SJCRH30 (cell line): ENCODE results near the gene SRPRB. TPM values are rescaled to one million over a fixed set of nuclear protein-coding genes. Genes with fewer than 3 reads are reported as not detected.

Experiments used
- DNase-seq, 2 experiments: peaks; one replicate each; pipeline ENCODE4 v3.0.0-alpha.2; 2015 to 2020
- H3K27ac ChIP-seq: fragments of 250-450 bp; sonication (Bioruptor Pico); 2 replicates; pipeline ENCODE4 v1.5.1; 2020; ENCODE audit warnings: mild to moderate bottlenecking, moderate library complexity
- H3K27me3 ChIP-seq: fragments of 250-450 bp; sonication (Bioruptor Pico); 2 replicates; pipeline ENCODE4 v1.5.1; 2020; ENCODE audit warnings: mild to moderate bottlenecking, moderate library complexity
- H3K36me3 ChIP-seq: fragments of 250-450 bp; sonication (Bioruptor Pico); 2 replicates; pipeline ENCODE4 v1.5.1; 2020; ENCODE audit warnings: mild to moderate bottlenecking, moderate library complexity
- H3K4me1 ChIP-seq: fragments of 250-450 bp; sonication (Bioruptor Pico); 2 replicates; pipeline ENCODE4 v1.5.1; 2020; ENCODE audit warnings: mild to moderate bottlenecking, moderate library complexity
- H3K4me3 ChIP-seq: fragments of 250-450 bp; sonication (Bioruptor Pico); 2 replicates; pipeline ENCODE4 v1.5.1; 2020; ENCODE audit warnings: mild to moderate bottlenecking, moderate library complexity
- H3K9me3 ChIP-seq: fragments of 250-450 bp; sonication (Bioruptor Pico); replicated peaks from 2 replicates; pipeline ENCODE4 v1.5.1; 2020; ENCODE audit warnings: mild to moderate bottlenecking, moderate library complexity
- total RNA-seq: library from RNA; depleted of rRNA; stranded (reverse); fragments of >200 nt; shearing (Covaris generic); gene quantifications from 2 replicates; pipeline ENCODE4 v1.2.3, GENCODE V29; 2014

SRPRB gene
- total RNA-seq, 1 experiment from 2014 or later: 46.3 TPM

DNA sequence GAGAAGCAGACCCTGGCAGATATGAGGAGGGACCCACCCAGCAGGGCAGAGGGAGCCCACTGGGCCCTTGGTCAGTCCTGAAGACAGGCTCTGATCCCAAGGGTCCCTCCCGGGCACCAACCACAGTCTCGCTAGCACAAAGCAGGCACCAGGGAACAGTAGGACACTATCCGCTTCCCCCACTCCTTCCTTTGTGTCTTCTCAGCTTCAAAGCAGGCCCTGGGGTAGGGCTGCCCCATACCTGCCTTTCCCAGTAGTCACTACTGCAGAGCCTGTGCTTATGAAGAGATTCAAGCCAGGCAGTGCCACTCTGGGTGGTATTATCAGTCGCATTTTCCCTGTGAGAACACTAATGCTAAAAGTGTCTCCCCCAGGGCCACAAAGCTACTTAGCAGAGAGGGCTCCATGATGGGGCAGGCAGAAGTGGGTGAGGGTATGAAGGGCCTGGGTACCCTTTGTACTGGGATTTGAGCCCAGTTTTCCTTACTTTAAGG lies 32.7 kb downstream of the SRPRB start:
- Histone ChIP-seq H3K27ac (no peak overlapping the region), H3K9me3 (no peaks in the 10 kb centered on the region), H3K4me3 (no peak overlapping the region), H3K27me3 (no peaks in the 10 kb centered on the region), H3K36me3 (no peaks in the 10 kb centered on the region), H3K4me1 (0 out of 2 replicates have a peak, but pooled peaks cover 2% of the 10 kb centered on the region)
- no peak for DNase-seq

DNA sequence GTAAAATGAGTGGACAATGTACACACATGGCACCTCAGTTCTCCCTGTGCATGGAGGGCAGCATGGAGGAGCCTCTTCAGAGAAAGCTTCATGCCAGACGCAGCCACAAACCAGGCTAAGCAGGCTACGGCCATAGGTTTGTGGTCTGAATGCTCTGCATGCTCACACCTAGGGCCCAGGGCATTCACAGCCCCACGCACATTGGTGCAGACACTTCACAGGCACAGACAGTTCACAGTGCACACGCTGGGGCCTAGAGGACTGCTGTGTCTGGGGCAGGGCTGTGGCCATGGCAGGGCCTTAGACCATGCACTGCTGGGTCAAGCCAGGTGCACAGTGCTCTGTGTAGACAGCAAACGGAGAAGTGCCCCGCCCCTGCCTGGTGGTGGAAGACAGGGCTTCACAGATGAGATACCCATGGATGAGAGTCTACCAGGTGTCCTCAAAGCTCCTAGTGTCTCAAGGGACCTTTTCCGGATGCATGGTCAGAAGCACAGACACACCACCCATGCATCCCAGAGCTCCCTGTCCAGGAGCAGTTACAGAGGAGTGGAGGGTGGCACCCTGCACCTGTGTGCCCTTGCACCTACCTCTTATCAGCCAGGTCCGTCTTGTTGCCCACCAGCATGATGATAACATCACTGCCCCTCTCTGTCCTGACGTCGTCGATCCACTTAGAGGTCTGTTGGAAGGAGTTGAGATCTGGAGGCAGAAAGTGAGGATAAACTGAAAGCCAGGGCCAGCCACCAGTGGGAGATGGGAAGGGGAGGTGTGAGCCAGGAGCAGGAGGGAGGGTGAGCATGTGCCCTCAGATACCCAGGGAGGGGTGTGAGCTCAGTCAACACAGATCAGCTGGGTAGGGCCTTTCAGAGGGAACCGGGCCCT lies 33.5 kb downstream of the SRPRB start:
- Histone ChIP-seq H3K9me3 (no peaks in the 10 kb centered on the region), H3K27me3 (no peaks in the 10 kb centered on the region), H3K4me1 (0 out of 2 replicates have a peak, but pooled peaks cover 5% of the 10 kb centered on the region), H3K36me3 (no peaks in the 10 kb centered on the region), H3K4me3 (no peak overlapping the region), H3K27ac (no peak overlapping the region)
- no peak for DNase-seq

DNA sequence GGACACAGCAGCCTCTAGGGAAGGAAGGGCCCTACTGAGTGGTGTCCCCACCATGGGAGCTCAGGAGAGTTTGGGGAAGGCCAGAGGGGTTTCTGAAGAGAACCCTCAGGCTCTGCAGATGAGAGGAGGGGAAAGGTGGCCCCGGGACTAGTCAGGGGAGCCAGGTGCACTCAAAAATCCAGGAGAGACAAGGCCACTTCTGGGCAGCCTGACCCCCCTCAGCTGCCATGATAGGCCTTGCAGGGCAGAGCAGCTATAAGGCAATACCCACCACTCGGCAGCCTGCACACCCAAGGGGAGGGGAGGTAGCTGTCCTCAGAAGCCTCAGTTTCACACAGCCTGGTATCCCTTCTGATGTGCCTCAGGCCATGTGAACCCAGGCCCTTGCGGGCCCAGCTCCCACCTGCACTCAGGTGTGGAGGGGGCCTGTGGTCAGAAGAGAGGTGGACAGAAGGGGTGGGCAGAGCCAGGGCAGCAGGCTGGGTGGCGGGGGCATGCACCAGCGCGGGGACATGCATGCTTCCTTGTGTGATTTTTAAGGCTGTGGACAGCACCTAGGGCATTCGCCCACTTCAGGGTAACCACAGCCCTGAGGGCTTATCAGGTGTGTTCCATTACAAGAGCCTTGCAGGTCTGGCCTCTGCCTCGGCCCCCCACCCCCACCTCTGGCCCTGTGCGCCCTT lies 34.6 kb downstream of the SRPRB start:
- DNase-seq: no peak
- no peaks in the 10 kb centered on the region for H3K27me3 ChIP-seq
- no peak overlapping the region for H3K4me3 ChIP-seq
- H3K4me1 ChIP-seq: 0 out of 2 replicates have a peak, but pooled peaks cover 5% of the 10 kb centered on the region
- no peak overlapping the region for H3K27ac ChIP-seq
- no peaks in the 10 kb centered on the region for H3K9me3 ChIP-seq
- H3K36me3 ChIP-seq: no peaks in the 10 kb centered on the region

DNA sequence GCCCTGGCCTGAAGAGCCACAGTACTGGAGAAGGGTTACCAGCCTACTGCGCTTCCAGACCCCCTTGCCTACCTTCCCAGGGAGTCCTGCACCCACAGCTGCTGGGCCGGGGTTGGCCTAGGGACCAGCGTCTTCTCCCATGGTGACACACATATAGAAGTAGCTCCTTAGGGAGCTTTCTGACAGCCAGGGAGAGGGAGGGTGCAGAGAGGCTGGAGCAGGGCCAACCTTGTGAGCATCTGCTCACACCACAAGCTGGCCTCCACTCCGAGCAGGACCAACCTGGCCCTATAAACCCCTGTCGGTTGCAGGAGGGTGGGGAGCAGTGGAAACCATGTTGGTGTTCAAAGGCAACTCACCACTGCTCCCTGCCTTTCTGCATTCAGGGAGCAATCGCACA lies 35.2 kb downstream of the SRPRB start:
- Histone ChIP-seq H3K36me3 (no peaks in the 10 kb centered on the region), H3K27me3 (no peaks in the 10 kb centered on the region), H3K27ac (no peak overlapping the region), H3K4me1 (0 out of 2 replicates have a peak, but pooled peaks cover 5% of the 10 kb centered on the region), H3K4me3 (no peak overlapping the region), H3K9me3 (no peaks in the 10 kb centered on the region)
- no peak for DNase-seq

DNA sequence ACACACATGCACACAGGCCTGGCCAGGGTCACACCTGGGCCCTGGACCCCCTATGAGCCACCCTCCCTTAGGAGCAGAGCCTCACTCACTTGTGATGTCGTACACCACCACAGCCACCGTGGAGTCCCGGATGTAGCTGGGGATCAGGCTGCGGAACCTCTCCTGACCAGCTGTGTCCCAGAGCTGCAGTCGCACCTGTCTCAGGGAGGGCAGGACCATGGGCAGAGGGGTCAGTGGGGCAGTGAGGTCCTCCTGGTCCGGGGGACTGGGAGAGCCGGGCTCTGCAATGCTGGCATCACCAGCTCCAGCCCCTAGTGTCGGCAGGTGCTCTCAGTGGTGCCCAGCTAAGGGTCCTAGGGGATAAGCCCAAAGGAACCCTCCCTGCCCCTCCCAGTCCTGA lies 35.6 kb downstream of the SRPRB start:
- H3K4me1 ChIP-seq: 0 out of 2 replicates have a peak, but pooled peaks cover 5% of the 10 kb centered on the region
- H3K9me3 ChIP-seq: no peaks in the 10 kb centered on the region
- no peaks in the 10 kb centered on the region for H3K27me3 ChIP-seq
- H3K36me3 ChIP-seq: no peaks in the 10 kb centered on the region
- H3K27ac ChIP-seq: no peak overlapping the region
- H3K4me3 ChIP-seq: no peak overlapping the region
- DNase-seq: no peak

DNA sequence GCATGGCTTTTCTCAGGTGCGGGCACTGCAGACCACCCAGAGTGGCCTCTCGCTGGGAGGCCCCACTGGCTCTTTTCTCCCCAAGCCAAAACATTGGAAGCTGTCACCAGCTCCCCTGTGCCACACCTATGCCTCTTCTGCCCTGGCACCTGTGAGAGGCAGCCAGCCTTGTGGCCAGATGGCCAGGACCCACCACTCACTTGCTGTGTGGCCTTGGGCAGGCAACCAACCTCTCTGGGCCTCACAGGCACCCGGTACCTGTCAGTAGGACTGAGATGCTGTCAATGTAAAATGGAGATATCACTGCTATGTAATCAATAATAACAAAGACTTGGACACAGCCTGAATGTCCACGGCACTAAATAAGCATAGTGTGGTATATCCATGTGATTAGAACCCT lies 36.5 kb downstream of the SRPRB start:
- no peaks in the 10 kb centered on the region for H3K27me3 ChIP-seq

DNA sequence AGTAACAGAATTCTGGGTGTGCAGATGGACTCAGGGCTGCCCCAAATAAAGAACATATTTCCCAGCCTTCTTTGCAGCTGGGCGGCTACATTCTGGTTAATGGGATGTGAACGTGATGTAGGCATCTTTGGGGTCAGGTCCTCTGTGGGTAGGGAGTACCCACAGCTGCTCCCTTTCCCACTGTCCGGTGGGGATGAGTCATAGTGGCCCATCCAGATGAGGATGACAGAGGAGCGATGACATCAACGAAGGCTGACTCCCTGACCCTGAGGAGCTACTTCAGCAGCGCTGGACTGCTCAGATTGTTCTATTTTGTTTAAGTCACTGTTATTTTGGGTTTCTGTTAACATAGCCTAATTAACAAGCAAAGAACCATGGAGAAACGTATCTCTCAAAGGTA lies 38.0 kb downstream of the SRPRB start:
- 0 out of 2 replicates have a peak, but pooled peaks cover 5% of the 10 kb centered on the region for H3K4me1 ChIP-seq
- no peaks in the 10 kb centered on the region for H3K9me3 ChIP-seq
- no peak overlapping the region for H3K27ac ChIP-seq
- peak; percentile 48 to 62 for DNase-seq
- no peak overlapping the region for H3K4me3 ChIP-seq
- no peaks in the 10 kb centered on the region for H3K27me3 ChIP-seq
- H3K36me3 ChIP-seq: no peaks in the 10 kb centered on the region

More for the DNA sequence above, 36.5 kb downstream of the SRPRB start:
- no peak overlapping the region for H3K4me3 ChIP-seq
- no peaks in the 10 kb centered on the region for H3K36me3 ChIP-seq
- no peaks in the 10 kb centered on the region for H3K9me3 ChIP-seq
- H3K27ac ChIP-seq: no peak overlapping the region
- 0 out of 2 replicates have a peak, but pooled peaks cover 5% of the 10 kb centered on the region for H3K4me1 ChIP-seq
- DNase-seq: no peak

DNA sequence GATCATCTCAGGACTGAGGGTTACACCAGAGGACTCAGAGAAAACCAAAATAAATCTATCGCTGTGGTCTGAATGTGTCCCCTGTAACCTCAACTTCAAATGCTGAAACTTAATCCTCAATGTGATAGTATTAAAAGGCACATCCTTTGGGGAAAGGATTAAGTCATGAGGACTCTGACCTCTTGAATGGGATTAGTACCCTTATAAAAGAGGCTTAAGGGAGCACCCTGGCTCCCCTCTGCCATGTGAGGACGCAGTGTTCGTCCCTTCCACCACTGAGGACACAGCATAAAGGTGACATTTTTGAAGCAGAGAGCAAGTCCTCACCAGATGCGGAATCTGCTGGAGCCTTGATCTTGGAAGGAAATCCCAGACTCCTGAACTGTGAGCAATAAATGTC lies 39.5 kb downstream of the SRPRB start:
- Histone ChIP-seq H3K27ac (no peak overlapping the region), H3K36me3 (no peaks in the 10 kb centered on the region), H3K9me3 (no peaks in the 10 kb centered on the region), H3K4me1 (0 out of 2 replicates have a peak, but pooled peaks cover 5% of the 10 kb centered on the region), H3K27me3 (no peaks in the 10 kb centered on the region), H3K4me3 (no peak overlapping the region)
- peak in 1 of 2 experiments; percentile 13 for DNase-seq

DNA sequence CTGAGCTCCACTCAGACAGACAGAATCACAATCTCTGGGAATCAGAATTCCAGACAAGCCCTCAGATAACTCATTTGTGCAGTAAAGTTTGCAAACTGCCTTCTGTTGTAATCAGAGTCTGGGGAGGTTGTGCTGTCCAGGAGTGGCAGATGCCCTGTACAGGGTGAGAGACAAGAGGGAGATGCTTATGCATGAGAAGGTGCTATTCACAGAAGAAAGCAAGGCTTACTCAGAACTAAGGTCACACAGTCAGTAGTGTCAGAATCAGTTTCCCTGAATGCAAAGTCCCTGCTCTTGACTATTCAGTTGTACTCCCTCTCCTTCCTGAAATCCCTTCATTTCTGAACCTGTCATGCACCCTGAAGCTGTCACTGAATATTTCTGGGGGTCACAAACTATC lies 43.7 kb downstream of the SRPRB start:
- Histone ChIP-seq H3K4me1 (no peaks in the 10 kb centered on the region), H3K4me3 (no peak overlapping the region), H3K9me3 (no peaks in the 10 kb centered on the region; the same call in 1 of the 2 replicates), H3K27ac (no peak overlapping the region), H3K27me3 (no peaks in the 10 kb centered on the region), H3K36me3 (no peaks in the 10 kb centered on the region)
- no peak for DNase-seq

DNA sequence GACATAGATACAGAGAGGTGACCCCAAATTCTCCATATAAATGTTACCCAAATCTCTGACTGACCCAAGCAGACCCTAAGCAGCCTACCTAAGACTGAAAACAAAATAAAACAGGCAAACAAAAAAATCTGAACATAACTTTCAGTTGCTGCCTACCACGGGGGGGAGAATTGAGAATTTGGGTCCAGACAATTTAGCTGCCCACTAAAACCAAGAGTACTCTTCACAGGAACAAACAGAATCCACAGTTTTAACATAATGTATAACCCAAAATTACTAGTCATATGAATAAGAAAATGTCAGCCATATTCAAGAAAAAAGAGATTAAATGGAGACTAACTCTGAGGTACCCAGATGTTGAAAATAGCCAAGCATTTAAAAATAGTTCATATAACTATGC lies 44.4 kb downstream of the SRPRB start:
- Histone ChIP-seq H3K27ac (no peak overlapping the region), H3K27me3 (no peaks in the 10 kb centered on the region), H3K4me1 (no peaks in the 10 kb centered on the region), H3K9me3 (no peaks in the 10 kb centered on the region; the same call in 1 of the 2 replicates), H3K4me3 (no peak overlapping the region), H3K36me3 (no peaks in the 10 kb centered on the region)
- no peak for DNase-seq

DNA sequence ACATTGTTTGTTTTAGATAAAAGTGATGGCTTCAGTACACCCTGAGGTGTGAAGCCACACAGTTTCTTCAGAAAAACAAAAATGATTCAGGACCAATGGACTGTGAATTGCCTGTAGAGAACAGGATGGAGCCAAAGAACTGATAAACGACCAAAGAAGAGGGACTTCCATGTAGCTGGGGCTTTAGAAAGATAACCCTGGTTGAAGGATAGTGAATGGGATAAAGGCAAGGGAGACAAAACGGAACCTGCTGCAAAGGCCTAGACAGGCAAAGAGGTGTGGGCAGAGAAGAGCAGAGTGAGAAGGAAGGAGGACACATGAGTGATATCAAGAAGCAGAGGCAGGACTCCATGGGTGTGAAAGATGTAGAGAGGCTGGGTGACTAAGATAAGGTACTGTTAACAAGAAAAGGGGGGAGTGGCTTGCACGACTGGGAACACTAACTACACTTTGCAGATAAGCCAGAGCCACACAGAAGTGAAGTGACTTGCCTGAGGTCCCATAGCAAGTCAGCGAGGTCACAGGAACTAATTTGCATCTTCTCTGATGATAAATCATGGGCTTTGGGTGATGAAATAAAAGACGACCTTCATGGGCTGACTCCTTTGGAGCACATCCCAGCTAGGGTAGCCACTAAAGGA lies 45.8 kb downstream of the SRPRB start:
- no peaks in the 10 kb centered on the region for H3K36me3 ChIP-seq
- no peak overlapping the region for H3K27ac ChIP-seq
- no peaks in the 10 kb centered on the region for H3K27me3 ChIP-seq
- H3K4me1 ChIP-seq: no peaks in the 10 kb centered on the region
- no peak for DNase-seq
- H3K9me3 ChIP-seq: no peaks in the 10 kb centered on the region; the same call in 1 of the 2 replicates
- H3K4me3 ChIP-seq: no peak overlapping the region

DNA sequence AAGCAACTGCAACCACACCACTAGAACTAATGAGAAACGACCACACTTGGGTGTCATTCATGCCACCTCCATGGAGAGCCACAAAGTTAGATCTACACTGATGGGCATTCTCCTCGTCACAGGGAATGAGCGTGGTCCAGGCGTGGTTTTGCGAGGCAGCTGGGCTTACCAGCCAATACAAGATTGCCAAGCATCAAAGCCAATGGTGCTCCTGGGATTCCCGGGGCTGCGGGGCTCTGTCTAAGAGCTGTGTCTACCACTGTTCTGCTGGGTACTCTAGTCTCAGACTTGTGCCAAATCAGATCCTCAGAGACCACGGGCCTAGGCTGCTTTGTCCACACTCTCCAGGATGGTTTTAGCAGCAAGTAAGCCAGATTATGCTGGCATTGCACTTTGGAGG lies 46.3 kb downstream of the SRPRB start:
- DNase-seq: no peak
- Histone ChIP-seq H3K27me3 (no peaks in the 10 kb centered on the region), H3K9me3 (no peaks in the 10 kb centered on the region; the same call in 1 of the 2 replicates), H3K36me3 (no peaks in the 10 kb centered on the region), H3K4me3 (no peak overlapping the region), H3K27ac (no peak overlapping the region), H3K4me1 (no peaks in the 10 kb centered on the region)

DNA sequence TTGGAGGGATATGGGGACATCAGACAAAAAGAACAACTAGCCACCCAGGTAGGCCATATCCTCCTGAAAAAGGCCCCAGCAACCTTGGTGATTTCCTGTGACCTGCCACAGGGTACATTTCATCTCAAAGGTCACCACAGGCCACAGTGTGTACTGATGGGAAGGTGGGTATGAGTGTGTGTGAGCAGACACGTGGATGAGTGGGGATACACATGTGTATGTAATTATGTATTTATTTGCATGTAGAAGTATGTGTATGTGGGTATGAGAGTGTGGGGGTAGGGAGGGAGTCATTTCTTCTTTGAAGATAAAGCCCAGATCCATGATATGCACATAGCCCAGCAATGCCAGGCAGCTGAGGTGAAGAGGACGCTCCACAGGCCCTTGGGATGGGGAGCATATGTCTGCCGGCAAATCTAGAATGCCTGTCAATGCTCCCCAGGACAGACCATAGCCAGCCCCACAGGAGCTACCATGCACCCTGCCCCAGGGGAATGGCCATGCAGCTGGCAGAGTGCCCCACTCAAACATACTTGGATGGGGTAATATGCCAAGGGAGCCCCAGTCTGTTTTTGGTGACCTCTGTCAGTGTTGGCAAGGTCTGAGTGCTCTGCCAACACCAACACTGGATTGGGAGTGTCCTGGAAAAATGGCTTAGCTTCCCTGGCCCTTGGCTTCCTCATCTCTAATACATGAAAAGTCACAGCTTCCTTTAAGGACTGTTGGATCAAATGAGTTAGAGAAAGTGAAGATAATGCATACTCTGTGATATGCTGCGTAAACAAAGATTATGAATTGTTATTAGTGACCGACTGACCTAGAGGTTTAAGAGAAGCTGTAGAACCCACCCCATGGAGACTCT lies 47.7 kb downstream of the SRPRB start:
- H3K27ac ChIP-seq: no peak overlapping the region
- no peaks in the 10 kb centered on the region for H3K27me3 ChIP-seq
- no peaks in the 10 kb centered on the region for H3K36me3 ChIP-seq
- no peak overlapping the region for H3K4me3 ChIP-seq
- no peaks in the 10 kb centered on the region for H3K4me1 ChIP-seq
- no peaks in the 10 kb centered on the region; the same call in 1 of the 2 replicates for H3K9me3 ChIP-seq
- DNase-seq: no peak

DNA sequence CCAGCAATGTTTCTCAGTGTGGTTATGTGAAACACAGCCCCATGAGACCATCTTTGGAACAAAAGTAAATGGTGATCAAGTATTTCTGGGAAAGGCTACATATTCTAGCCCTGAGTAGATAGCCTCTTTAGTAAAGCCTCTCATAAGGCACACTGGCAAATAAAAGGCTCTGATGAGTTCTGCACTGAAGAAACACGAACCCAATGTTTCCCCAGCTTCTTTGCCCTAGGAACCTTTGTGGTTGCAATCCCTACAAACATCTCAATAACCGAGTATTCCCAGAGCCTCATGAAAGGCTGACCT lies 48.3 kb downstream of the SRPRB start:
- no peaks in the 10 kb centered on the region; the same call in 1 of the 2 replicates for H3K9me3 ChIP-seq
- no peak overlapping the region for H3K4me3 ChIP-seq
- H3K36me3 ChIP-seq: no peaks in the 10 kb centered on the region
- H3K4me1 ChIP-seq: no peaks in the 10 kb centered on the region
- no peaks in the 10 kb centered on the region for H3K27me3 ChIP-seq
- no peak overlapping the region for H3K27ac ChIP-seq
- DNase-seq: no peak
